Right hindlimb (tissue), 1 donor: ENCODE results near the gene COP1.

ENCODE experiments used
- DNase-seq: peaks from one replicate; pipeline ENCODE4 v3.0.0-alpha.2; 2018

COP1 gene

DNA sequence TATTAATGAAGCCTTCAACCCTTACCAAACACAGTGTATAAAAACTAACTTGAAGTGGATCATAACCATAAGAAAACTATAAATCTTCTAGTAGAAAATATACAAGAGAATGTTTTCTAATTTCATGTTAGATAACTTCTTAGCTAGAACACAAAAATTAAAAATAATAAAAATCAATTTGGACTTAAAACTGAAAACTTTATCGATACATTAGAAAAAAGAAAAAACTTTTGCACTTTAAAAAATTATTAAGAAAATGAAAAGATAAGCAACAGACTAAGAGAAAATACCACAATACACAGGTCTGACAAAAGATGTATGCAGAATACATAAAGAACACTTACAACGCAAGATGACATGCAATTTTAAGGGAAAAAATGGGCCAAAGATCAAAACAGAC, 8.7 kb downstream of the COP1 start:
- no peak for DNase-seq

- no peak for DNase-seq
Observed at GRCh38 chr1:176196728-176197127, 10.4 kb downstream of the COP1 start.

DNA sequence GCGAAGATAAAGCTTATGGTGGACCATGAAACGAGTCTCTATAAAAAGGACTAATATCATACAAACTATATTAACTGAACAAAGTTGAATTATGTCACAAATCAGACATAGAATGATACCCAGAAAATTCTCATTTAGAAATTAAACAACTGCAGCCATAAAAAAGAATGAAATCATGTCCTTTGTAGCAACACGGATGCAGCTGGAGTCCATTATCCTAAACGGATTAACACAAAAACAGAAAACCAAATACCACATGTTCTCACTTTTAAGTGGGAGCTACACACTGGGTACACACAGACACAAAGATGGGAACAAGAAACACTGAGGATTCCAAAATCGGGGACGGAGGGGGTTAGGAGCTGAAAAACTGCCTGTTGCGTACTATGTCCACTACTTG, 11.5 kb downstream of the COP1 start:
- DNase-seq: no peak

GRCh38 chr1:176193663-176194062, 13.4 kb downstream of the COP1 start:
- DNase-seq: no peak

GRCh38 chr1:176193023-176193422, 14.1 kb downstream of the COP1 start:
- no peak for DNase-seq

DNA sequence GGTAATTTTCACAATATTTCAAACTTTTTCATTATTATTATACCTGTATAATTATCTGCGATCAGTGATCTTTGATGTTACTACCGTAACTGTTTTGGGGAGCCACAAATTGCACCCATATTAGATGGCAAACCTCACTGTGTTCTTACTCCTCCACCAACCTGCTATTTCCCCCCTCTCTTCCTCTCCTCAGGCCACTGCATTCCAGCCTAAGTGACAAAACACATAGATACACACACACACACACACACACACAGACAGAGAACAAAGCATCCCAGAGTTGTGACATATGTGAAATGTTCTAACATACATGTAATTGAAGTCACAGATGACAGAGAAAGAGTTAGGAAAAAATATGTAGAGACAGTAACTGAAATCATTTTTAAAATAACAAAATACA, 18.5 kb downstream of the COP1 start:
- DNase-seq: no peak

DNA sequence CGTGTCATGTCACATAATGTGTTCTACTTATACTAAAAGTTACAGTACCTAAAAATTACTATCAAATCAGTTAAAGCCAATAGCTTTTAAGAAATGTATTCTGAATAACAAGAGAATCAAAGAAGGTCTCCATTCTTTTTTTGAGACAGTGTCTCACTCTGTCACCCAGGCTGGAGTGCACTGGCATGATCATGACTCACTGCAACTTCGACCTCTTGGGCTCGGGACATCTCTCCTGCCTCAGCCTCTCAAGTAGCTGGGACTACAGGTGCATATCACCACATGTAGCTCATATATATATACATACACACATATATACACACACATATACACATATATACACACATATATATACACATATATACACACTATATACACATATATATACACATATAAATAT, 20.1 kb downstream of the COP1 start:
- DNase-seq: no peak

DNA sequence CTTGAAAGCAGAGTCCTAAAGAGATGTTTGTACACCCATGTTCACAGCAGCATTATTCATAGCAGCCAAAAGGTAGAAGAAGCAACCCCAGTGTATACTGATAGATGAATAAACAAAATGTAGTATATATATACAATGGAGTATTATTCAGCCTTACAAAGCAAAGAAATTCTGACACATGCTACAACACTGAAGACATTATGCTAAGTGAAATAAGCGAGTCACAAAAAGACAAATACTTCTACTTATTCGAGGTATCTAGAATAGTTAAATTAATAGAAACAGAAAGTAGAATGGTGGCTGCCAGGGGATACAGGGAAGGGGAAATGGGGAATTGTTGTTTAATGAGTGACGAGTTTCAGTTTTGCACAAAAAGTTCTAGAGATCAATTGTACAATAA, 23.5 kb downstream of the COP1 start:
- no peak for DNase-seq

- DNase-seq: no peak
Observed at GRCh38 chr1:176178316-176178715, 28.8 kb downstream of the COP1 start.

DNA sequence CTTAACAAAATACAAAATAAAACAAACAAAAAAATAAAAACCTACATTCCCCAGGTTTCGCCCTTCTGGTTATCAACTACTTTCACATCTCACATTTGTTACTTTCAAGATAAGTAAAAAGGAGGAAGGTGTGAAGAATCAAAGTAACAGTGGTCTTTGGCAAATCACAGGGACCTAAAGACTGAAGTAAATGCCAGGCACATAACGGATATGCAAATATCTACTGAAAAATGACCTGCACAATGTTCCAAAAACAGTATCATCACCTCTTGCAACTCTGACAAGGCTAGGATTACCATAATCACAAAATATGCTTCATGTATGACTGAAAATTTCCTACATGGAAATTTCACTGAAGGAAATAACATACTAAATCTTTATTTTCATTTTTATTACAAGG, 29.3 kb downstream of the COP1 start:
- DNase-seq: no peak

- DNase-seq: no peak
Observed at GRCh38 chr1:176174108-176174507, 33.0 kb downstream of the COP1 start.

DNA sequence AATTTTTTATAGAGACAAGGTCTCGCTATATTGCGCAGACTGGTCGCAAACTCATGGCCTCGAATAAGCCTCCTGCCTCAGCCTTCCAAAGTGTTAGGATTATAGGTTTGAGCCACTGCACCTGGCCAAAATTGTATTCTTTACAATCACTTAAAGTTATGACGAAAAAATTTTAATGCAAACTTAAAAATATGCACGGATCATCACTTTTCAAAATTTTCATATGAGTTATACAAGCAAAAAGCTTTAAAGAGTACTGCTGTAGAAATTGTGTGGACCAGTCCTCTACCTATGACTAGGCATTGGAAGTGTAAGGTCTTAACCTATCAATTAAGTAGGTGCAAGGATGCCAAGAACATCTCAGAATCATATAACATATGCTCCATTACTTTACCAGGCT, 34.9 kb downstream of the COP1 start:
- DNase-seq: no peak

DNA sequence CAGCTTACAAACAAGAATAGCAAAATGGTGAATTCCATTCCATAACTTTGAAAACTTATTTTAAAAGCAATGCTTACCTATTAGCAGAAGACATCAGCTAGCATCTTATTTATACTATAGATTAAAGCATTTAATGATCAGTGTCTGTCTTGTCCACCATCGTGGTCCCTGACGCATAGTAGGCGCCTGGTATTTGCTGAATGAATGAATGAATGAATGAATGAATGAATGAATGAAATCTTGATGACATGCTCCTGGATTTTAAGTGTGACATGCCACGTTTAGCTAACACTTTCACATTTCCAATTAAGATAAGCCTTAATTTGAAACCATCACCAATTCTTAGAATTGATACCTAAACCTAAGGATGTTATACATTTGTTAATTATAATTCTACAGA, 39.9 kb downstream of the COP1 start:
- no peak for DNase-seq

DNA sequence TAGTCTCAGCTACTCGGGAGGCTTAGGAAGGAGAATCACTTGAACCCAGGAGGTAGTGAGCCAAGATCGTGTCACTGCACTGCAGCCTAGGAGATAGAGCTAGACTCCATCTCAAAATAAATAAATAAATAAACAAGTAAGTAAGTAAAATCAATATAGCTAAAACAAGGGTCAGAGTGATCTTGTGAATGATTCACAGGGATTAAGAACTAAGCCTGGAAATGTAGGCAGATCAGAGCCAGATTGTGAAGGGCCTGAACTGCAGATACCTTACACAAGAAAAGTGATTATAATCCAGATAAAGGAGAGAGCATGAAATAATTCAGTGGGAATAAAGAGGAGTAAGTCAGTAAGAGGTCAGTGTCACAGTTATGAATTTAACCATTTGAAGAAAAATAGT, 41.5 kb downstream of the COP1 start:
- DNase-seq: no peak

- DNase-seq: no peak
Observed at GRCh38 chr1:176164014-176164678, 42.9 kb downstream of the COP1 start.

DNA sequence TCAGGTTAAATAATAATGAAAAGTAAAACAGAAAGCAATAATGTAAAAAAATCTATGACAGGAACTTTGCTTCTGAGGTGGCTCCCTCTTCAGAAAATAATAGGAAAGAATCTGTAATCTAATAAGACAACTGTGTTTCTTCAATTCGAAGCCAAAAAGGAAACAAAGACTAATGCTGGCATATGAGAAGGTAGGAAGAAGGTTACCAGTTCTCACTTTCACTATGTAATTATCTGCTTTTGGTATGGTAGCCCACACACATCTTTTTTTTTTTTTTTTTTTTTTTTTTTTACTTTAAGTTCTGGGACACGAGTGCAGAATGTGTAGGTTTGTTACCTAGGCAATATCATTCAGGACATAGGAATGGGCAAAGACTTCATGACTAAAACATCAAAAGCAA, 47.1 kb downstream of the COP1 start:
- no peak for DNase-seq

- no peak for DNase-seq
Observed at GRCh38 chr1:176157995-176158394, 49.1 kb downstream of the COP1 start.

DNA sequence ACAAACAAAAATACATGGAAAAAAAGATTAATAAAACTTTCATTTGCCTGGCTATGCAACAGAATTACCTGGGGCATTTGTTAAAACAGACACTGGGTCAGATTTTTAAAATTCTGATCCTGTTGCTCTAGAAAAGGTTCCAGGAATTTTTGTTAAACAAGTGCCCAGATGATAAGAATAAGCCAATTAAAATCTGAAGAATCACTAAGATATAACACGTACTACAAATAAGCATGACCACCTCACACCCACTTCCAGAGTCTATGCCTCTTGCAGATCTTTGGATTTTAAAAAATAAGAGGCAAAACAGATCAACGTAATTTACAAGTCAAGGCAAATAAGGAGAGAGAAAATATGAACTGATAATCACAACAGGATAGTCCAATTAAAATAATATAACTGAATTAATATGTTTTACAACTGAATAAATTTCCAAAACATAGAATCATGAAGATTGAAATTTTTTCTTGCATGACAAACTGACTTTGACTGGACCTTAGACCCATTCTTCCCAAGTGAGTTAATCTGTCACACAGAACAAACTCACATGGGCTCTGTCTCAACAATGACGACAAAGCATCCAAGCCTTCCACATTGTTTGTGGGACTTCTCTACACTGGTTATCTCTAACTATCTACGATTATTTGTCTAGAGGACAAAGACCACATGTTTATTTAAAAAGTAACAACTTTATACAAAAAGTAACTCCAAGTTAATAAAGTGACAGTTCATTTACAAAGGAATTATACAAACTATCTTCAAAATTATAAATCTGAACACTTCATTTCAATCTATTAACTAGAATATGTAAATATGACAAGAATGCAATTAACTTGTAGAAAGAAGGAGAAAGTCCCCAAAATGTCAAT, 56.9 kb downstream of the COP1 start:
- no peak for DNase-seq

- no peak for DNase-seq
Observed at GRCh38 chr1:176144526-176144925, 62.6 kb downstream of the COP1 start.

- DNase-seq: no peak
Observed at GRCh38 chr1:176142973-176143372, 64.1 kb downstream of the COP1 start.

DNA sequence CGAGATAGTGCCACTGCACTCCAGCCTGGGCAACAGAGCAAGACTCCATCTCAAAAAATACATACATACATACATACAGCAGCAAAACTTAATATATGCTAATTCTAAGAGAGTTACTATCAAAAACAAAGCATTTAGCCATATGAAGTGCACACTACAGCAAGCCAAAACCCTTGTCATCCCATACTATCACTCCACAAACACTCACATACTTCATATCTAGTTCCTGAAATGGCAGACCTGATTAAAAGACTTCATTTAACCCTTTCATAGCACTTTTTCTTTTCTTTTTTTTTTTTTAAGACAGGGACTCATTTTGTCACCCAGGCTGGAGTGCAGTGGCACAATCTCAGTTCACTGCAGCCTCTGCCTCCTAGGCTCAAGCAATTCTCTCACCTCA, 65.6 kb downstream of the COP1 start:
- no peak for DNase-seq

GRCh38 chr1:176136891-176137290, 70.2 kb downstream of the COP1 start:
- DNase-seq: no peak

GRCh38 chr1:176134666-176135065, 72.4 kb downstream of the COP1 start:
- DNase-seq: no peak

GRCh38 chr1:176122282-176122681, 84.8 kb downstream of the COP1 start:
- no peak for DNase-seq

DNA sequence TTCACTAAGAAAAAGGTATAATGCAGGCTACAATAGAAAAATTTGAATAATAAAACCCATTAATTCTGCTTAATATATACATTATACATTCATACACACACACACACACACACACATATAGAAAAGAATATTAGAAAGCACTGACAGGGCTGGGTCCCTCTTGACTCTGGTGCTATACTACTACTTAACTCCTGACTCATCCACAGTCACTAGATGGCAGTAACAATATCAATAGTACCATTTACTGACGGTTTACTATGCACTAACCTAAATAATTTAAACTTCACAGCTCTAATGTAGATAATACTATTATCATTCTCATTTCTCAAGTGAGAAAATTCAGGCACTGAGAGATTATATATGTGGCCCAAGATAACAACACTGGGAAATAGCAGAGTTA, 87.5 kb downstream of the COP1 start:
- DNase-seq: no peak
